Right hindlimb (tissue), 1 donor: ENCODE data around the gene ZBTB8B.
A peak's percentile ranks its signal among the peaks of the same experiment; 100 is the strongest.
"Not testable (repeated sequence)": the region's sequence is repeated elsewhere in the genome, so short reads cannot be mapped to it uniquely, and the experiment has no call there.

Experiments
- DNase-seq: peaks from one replicate; pipeline ENCODE4 v3.0.0-alpha.2; 2018

Gene ZBTB8B

GRCh38 chr1:32464716-32465577, at the start of gene ZBTB8B:
ZBTB8B (plus strand) TSS chr1:32465072; CDS start chr1:32470625, 5,553 bp downstream.
- peak; percentile 91 for DNase-seq

DNA sequence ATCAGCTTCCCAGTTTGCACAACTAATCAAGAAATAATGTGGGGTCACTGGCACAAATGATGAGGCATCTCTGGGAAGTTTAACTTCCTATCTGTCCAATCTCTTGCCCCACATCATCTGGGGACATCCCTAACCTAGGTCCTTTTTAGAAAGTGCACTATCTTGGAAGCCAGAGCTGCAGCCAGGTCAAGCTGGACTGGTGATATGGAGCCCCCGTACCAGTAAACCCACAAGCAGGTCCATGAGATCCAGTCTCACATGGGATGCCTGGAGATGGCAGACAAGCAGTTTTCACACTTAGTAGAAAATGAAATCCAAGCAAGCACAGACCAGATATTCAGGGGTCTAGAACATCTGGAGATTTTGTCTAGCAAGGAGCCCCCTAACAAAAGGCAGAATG, 43.1 kb upstream of the ZBTB8B start:
- no peak for DNase-seq

GRCh38 chr1:32426489-32427255, 38.2 kb upstream of the ZBTB8B start:
- DNase-seq: peak; percentile 41

DNA sequence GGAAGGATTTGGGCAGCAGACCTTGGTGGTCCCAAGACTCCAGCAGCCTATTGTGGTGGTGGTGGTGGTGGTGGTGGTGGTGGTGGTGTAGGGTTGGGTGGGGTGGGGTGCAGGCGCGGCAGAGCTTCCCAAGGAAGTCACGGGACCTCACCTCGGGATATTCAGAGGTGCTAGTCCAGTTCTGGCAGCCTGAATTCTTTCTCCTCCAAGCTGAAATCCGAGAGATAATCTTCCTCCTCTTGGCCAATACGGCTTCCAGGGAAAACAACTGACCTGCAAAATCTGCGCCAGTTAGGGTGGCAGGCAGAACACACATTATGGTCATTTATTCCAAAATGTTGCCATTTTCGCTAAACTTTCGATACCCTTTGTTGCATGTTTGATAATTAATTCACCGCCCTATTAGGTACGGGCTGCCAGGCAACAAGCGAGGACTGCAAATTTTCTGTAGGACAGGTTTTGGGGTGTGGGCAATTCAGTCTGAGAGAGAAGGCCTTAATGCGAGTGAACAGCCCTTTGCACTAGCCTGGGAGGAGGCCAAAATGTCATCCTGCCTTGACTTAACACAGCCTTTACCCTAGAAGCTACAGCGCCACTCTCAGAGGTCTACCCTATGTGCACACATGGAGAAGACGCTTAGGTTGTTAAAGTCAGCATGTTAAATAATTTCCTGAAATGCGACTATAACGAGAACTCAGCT, 37.5 kb upstream of the ZBTB8B start:
- no peak for DNase-seq

- DNase-seq: no peak
Observed at GRCh38 chr1:32431736-32432400, 33.0 kb upstream of the ZBTB8B start.

DNA sequence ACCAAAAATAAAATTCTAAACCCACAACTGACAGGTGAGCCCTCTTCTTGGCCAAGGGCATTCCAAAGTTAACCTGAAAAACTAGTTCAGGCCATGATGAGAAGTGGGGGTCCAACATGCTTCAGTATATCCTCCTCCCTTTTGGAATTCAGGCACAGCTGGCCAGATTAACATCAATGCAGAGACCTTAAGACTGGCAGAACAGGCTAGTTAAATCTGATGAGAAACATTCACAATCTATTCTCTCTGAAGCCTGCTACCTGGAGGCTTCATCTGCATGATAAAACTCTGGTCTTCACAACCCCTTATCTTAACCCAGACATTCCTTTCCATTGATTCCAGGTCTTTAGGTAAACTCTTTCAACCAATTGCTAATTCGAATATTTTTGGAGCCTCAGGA, 26.7 kb upstream of the ZBTB8B start:
- no peak for DNase-seq

- not testable (repeated sequence) for DNase-seq
Observed at GRCh38 chr1:32438777-32439176, 26.1 kb upstream of the ZBTB8B start.

DNA sequence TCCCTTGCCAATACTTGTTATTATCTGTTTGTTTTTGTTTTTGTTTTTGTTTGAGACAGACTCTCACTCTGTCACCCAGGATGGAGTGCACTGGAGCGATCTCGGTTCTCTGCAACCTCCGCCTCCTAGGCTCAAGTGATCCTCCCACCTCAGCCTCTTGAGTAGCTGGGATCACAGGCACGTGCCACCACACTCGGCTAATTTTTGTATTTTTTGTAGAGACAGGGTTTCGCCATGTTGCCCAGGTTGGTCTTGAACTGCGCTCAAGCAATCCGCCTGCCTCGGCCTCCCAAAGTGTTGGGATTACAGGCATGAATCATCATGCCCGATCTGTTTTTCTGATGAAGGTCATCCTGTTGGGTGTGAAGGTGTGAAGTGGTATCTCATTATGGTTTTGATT, 23.4 kb upstream of the ZBTB8B start:
- not testable (repeated sequence) for DNase-seq

GRCh38 chr1:32447469-32448185, 17.2 kb upstream of the ZBTB8B start:
- no peak for DNase-seq

- peak; percentile 73 for DNase-seq
Observed at GRCh38 chr1:32448186-32448772, 16.6 kb upstream of the ZBTB8B start.

DNA sequence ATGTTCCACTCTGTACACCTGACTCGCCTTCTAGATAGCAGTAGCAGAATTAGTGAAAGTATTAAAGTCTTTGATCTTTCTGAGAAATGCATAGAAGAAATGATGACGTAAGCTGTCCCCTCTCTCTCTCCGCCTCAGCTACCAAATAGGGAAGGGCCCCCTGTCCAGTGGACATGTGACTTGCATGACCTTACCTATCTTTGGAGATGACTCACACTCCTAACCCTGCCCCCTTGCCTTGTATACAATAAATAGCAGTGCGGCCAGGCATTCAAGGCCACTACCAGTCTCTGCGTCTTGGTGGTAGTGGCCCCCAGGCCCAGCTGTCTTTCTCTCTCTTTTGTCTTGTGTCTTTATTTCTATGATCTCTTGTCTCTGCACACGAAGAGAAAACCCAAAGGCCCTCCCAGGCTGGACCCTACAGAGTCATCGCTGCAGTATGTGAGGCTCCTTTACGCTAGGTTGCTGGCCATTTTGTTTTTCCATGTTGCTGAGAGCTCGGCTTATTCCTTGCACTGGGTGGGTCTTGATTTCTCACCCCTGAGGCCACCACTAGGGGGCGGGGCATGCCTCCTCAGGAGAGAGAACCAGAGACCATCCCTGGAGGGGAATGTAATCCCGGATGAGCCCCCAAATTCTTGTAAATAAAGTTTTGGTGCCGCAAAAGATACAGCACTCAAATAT, 16.0 kb upstream of the ZBTB8B start:
- DNase-seq: no peak

DNA sequence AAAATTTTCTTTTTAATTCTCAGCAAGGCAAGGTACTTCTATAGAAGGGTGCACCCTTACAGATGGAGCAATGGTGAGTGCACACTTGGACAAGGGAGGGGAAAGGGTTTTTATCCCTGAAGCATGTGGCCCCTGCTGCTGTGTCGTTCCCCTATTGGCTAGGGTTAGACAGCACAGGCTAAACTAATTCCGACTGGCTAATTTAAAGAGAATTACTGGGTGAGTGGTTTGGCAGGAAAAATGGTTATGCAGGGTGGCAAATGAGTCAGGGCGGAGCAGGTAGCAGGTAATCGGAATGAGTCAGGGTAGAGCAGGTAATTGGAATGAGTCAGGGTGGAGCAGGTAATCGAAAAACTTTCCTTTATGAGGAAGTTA, 15.4 kb upstream of the ZBTB8B start:
- not testable (repeated sequence) for DNase-seq

- peak; percentile 26 for DNase-seq
Observed at GRCh38 chr1:32454726-32455125, 10.1 kb upstream of the ZBTB8B start.

GRCh38 chr1:32455958-32456357, 8.9 kb upstream of the ZBTB8B start:
- no peak for DNase-seq

- not testable (repeated sequence) for DNase-seq
Observed at GRCh38 chr1:32458798-32459197, 6.1 kb upstream of the ZBTB8B start.

- DNase-seq: not testable (repeated sequence)
Observed at GRCh38 chr1:32462977-32463376, 1.9 kb upstream of the ZBTB8B start.

DNA sequence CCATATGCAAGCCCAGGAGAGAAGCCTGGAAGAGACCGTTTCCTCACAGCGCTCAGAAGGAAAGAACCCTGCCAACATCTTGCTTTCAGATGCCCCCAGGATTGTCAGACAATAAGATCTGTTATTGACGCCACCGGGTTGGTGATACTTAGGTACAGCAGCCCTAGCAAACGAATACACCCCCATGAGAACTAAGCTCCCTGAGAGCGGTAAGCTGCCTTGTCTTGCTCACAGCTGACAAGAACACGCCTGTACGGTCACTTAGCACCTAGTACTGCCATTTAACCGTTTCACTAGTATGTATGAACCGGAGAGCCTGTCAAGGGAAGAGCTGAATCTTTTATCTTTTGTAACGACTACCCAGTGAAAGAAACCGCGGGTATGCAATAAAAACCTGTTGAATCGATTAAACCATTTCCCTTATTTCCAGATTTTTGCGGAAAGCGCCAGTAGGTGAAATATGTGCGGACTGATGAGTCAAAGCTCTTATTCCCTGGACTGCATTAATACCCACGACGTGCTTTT, 619 bp upstream of the ZBTB8B start:
- no peak for DNase-seq

GRCh38 chr1:32465578-32465933, 684 bp downstream of the ZBTB8B start:
- DNase-seq: no peak

GRCh38 chr1:32466761-32467160, 1.9 kb downstream of the ZBTB8B start:
- DNase-seq: no peak

GRCh38 chr1:32468791-32469190, 3.9 kb downstream of the ZBTB8B start:
- DNase-seq: no peak

DNA sequence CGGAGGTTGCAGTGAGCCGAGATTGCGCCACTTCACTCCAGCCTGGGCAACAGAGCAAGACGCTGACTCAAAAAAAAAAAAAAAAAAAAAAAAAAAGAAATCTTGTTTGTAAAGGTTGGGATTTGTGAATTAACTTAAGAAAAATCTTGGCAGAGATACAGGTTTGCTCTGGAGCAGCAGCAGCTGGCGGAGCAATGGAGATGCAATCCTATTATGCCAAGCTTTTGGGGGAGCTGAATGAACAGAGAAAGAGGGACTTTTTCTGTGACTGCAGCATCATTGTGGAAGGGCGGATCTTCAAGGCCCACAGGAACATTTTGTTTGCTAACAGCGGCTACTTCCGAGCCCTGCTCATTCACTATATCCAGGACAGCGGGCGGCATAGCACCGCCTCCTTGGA, 5.6 kb downstream of the ZBTB8B start:
- no peak for DNase-seq
